BLaER1 treated with 17β-estradiol and CSF1 and Interleukin-3, amounts not matched to agents 10 nM and 100 nM (cell line): Measurements from ENCODE around the gene IFT88.

Source experiments
- H3K27ac ChIP-seq, 11 experiments: shearing (Covaris generic); formaldehyde crosslinking; 2 replicates each; pipeline ENCODE4 v1.8.1; 2022
- H3K27me3 ChIP-seq, 11 experiments: shearing (Covaris generic); formaldehyde crosslinking; 2 replicates each; pipeline ENCODE4 v1.8.1; 2022
- H3K36me3 ChIP-seq, 11 experiments: shearing (Covaris generic); formaldehyde crosslinking; 2 replicates each; pipeline ENCODE4 v1.8.1; 2022
- H3K4me1 ChIP-seq, 10 experiments: shearing (Covaris generic); formaldehyde crosslinking; 2 replicates each; pipeline ENCODE4 v1.8.1; 2022
- H3K4me2 ChIP-seq, 11 experiments: shearing (Covaris generic); formaldehyde crosslinking; 2 replicates each; pipeline ENCODE4 v1.8.1; 2022
- H3K4me3 ChIP-seq, 10 experiments: shearing (Covaris generic); formaldehyde crosslinking; 2 replicates each; pipeline ENCODE4 v1.8.1; 2022
- H3K9ac ChIP-seq, 11 experiments: shearing (Covaris generic); formaldehyde crosslinking; 2 replicates each; pipeline ENCODE4 v1.8.1; 2022
- H3K9me3 ChIP-seq, 11 experiments: shearing (Covaris generic); formaldehyde crosslinking; replicated peaks in 1 of 11; 2 replicates each; pipeline ENCODE4 v1.8.1; 2022
- H4K20me1 ChIP-seq, 11 experiments: shearing (Covaris generic); formaldehyde crosslinking; 2 replicates each; pipeline ENCODE4 v1.8.1; 2022
- Cebpa-rat ChIP-seq, 11 experiments: shearing (Covaris generic); IDR thresholded peaks; 2 replicates each; pipeline ENCODE4 v1.8.1; 2022

IFT88 gene

DNA sequence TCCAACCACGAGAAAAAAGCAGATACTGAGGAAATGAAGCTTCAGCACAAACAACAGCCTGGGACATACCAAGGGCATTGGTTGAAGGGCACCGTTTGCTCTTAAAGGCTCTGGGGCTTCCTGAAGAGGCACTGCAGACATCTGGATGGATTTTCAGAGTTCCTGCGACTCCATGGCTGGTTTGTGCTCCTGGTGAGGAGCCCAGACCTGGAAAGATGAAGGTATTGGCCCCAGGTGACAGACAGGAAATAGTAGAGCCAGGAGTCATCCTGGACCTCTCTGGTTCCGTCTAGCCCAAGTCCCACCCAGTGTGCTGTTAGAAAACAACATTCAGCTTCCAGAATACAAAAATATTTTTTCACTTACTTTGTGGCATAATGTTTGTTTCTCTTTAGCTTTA, 142.8 kb downstream of the IFT88 start:
- peaks cover 0 to 11% (median 0%) of the 10 kb centered on the region in 10 experiments; a peak in 5 of 20 replicates for H3K4me1 ChIP-seq
- H3K4me2 ChIP-seq: no peak overlapping the region
- TF ChIP-seq Cebpa-rat (IDR thresholded peaks at IDR 0.05): no peak
- H3K4me3 ChIP-seq: no peak overlapping the region
- no peak overlapping the region for H3K27ac ChIP-seq
- no peak overlapping the region for H3K9ac ChIP-seq
- H3K36me3 ChIP-seq: no peaks in the 10 kb centered on the region
- H3K27me3 ChIP-seq: no peaks in the 10 kb centered on the region
- no peaks in the 10 kb centered on the region for H4K20me1 ChIP-seq
- no peaks in the 10 kb centered on the region for H3K9me3 ChIP-seq

DNA sequence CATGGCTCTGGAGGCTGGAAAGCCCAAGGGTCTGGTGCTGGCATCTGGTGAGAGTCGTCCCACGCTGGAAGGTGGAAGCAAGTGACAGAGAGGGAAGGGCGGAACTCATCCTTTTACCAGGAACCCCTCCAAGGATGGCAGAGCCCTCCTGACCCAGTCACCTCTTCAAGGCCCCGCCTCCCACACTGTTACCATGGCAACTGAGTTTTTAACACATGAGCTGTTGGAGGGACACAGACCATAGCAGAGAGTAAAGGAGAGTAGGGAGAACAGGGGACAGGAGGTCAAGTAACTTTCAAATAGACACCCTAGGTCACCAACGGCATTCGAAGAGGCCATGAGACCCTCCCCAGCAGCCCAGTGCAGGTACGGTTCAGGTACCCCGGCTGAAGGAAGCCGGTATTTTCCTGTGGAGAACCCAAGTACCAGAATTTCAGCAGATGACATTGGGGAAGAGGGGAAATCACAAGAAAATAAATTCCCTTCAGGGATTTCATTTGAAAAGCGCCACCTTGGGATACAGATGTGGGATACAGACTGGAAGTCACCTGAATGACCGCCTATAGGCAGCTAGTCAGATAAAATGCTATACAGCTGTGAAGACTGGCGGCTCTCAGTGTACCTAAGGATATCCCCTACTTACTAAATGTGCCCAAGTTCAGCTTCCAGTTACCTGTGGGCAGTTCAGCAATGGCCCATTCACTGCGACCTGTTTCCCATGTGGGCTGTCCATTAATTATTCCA, 144.5 kb downstream of the IFT88 start:
- H3K9ac ChIP-seq: no peak overlapping the region
- H3K4me1 ChIP-seq: peaks cover 0 to 11% (median 0%) of the 10 kb centered on the region in 10 experiments; a peak in 4 of 20 replicates
- no peaks in the 10 kb centered on the region for H3K27me3 ChIP-seq
- no peak for TF ChIP-seq Cebpa-rat (IDR thresholded peaks at IDR 0.05)
- no peak overlapping the region for H3K27ac ChIP-seq
- no peaks in the 10 kb centered on the region for H4K20me1 ChIP-seq
- H3K9me3 ChIP-seq: no peaks in the 10 kb centered on the region
- H3K4me3 ChIP-seq: no peak overlapping the region
- no peaks in the 10 kb centered on the region for H3K36me3 ChIP-seq
- H3K4me2 ChIP-seq: no peak overlapping the region

DNA sequence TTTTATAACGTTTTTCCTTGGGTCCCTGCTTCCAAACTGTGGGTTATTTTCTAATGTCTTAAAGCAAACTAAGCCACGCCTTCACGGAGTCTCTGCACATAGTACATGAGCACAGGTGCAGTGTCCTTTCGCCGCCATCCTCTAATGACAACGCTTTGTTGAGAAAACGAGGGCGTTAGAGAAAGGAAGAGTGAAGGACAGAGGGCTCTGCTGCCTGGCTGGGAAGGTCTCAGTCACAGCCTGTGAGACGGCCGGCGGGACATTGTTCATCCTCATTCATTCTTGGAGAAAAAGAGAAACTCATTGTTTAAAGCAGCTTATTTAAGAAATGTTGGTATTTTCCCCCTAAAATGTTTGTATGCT, 146.0 kb downstream of the IFT88 start:
- Histone ChIP-seq H3K36me3 (no peaks in the 10 kb centered on the region), H3K4me3 (no peak overlapping the region), H3K4me2 (no peak overlapping the region), H3K4me1 (peaks cover 0 to 11% (median 0%) of the 10 kb centered on the region in 10 experiments; a peak in 4 of 20 replicates), H3K9ac (no peak overlapping the region), H3K27ac (no peak overlapping the region), H4K20me1 (no peaks in the 10 kb centered on the region), H3K9me3 (no peaks in the 10 kb centered on the region), H3K27me3 (no peaks in the 10 kb centered on the region)
- no peak for TF ChIP-seq Cebpa-rat (IDR thresholded peaks at IDR 0.05)

DNA sequence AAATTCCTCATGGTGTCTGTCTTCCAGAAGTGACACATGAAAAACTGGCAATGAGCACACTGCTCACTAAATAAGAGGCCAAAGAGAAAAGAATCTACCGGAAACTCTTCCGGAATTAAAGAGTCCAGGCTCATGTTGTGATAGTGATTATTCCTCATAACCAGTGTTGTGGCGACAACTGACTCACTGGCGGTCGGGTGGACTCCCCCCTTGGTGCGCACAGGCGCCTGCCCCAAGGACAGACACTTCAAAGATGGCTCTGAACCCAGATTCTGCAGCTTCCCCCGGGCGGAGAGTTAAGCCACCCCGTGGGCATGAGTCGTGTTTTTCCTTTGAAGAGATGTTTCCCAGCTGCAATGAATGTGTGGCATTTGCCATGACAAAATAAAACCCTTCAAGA, 146.8 kb downstream of the IFT88 start:
- H3K4me1 ChIP-seq: peaks cover 0 to 11% (median 0%) of the 10 kb centered on the region in 10 experiments; a peak in 4 of 20 replicates
- H3K9ac ChIP-seq: no peak overlapping the region
- peak overlapping the region in 2 of 11 experiments; percentile 5 to 7; a peak in 1 of 22 replicates for H3K4me2 ChIP-seq
- H3K27ac ChIP-seq: no peak overlapping the region
- no peaks in the 10 kb centered on the region for H3K9me3 ChIP-seq
- TF ChIP-seq Cebpa-rat (IDR thresholded peaks at IDR 0.05): no peak
- H3K4me3 ChIP-seq: no peak overlapping the region
- H4K20me1 ChIP-seq: no peaks in the 10 kb centered on the region
- no peaks in the 10 kb centered on the region for H3K36me3 ChIP-seq
- H3K27me3 ChIP-seq: no peaks in the 10 kb centered on the region

DNA sequence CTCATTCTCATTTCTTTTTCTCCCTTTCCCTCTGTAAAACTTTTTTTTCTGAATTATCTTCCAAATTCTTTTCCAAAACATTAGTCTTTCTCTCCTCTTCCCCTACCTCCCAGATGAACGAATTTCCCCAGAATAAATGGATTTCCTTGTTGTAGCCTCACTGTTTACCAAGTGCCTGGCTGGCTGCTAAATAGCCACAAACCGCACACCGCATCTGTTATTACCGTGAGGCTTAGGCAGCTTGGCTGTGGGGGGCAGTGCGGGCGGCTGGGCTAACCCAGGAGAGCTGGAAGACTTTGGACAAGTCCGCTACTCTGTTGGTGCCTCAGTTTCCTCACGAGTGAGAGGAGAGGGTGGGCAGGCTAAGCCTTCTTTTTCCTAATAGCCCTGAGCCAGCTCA, 147.2 kb downstream of the IFT88 start:
- Histone ChIP-seq H3K4me1 (peaks cover 0 to 11% (median 0%) of the 10 kb centered on the region in 10 experiments; a peak in 4 of 20 replicates), H3K4me2 (peak overlapping the region in 2 of 11 experiments; percentile 5 to 7; a peak in 1 of 22 replicates), H3K27me3 (no peaks in the 10 kb centered on the region), H3K27ac (no peak overlapping the region), H3K9ac (no peak overlapping the region), H3K36me3 (no peaks in the 10 kb centered on the region), H3K4me3 (no peak overlapping the region), H4K20me1 (no peaks in the 10 kb centered on the region), H3K9me3 (no peaks in the 10 kb centered on the region)
- no peak for TF ChIP-seq Cebpa-rat (IDR thresholded peaks at IDR 0.05)

DNA sequence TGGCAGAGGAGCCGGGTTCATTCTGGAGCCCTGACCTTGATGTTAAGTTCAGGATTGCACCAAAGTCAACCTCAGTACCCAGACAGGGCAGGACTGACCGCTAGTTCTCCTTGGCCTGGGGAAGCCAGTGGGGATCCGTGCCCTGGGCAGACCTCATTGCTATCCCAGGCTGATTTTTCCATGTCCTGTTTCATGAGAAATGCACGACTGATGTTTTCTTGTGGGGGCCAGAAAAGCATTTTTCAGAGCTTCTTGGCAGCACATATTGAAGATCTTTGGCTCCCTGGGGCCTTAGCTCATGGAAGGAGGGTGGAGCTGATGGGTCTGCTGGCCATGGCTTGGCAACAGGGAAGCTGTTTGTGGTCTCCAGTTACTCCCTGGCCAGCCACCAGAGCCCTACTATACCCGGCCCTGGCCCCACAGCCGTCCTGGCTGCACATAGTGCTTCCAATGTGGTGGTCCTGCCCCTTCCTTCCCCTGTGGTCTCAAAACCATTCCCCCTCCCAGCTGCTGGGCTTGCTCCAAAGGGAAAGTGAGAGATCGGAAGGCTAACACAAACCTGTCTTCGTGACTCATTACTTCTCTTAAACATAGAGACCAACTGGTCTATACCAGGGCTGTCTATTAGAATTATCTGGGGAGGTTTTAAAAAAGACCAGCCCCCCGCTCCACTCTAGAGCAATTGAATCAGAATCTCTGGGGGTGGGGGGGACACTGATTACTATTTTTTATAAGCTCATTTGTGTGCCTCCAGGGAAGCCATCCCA, 147.8 kb downstream of the IFT88 start:
- H3K27ac ChIP-seq: no peak overlapping the region
- H3K4me1 ChIP-seq: peaks cover 0 to 11% (median 0%) of the 10 kb centered on the region in 10 experiments; a peak in 4 of 20 replicates
- H4K20me1 ChIP-seq: 0 out of 22 replicates have a peak, but pooled peaks cover 0 to 3% (median 0%) of the 10 kb centered on the region in 11 experiments
- no peaks in the 10 kb centered on the region for H3K27me3 ChIP-seq
- H3K4me3 ChIP-seq: no peak overlapping the region
- H3K36me3 ChIP-seq: no peaks in the 10 kb centered on the region
- no peaks in the 10 kb centered on the region for H3K9me3 ChIP-seq
- TF ChIP-seq Cebpa-rat (IDR thresholded peaks at IDR 0.05): no peak
- H3K9ac ChIP-seq: no peak overlapping the region
- H3K4me2 ChIP-seq: 0 out of 22 replicates have a peak overlapping the region, but pooled peaks of 1 of the 11 experiments have one; percentile 5

DNA sequence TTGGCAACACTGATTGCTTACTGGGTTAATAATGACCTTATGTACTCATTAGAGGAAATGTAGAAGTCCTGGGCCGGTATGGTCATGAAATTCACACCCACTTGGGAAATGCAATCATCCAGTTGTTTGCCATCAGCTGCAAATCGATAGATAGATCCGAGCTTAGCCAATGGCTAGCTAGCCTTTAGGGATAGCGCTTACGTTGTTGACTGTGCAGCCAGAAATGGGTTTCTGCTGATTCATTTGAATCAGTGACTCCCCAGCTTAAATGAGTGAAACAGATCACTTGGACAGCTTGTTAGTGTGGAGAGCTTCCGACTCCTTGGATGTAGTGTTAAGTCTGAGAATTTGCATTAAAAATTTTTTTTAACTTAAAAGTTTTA, 148.4 kb downstream of the IFT88 start:
- Histone ChIP-seq H3K9ac (no peak overlapping the region), H3K4me2 (no peak overlapping the region), H4K20me1 (0 out of 22 replicates have a peak, but pooled peaks cover 0 to 5% (median 0%) of the 10 kb centered on the region in 11 experiments), H3K4me1 (peaks cover 0 to 11% (median 0%) of the 10 kb centered on the region in 10 experiments; a peak in 4 of 20 replicates), H3K9me3 (no peaks in the 10 kb centered on the region), H3K27ac (no peak overlapping the region), H3K36me3 (no peaks in the 10 kb centered on the region), H3K27me3 (no peaks in the 10 kb centered on the region), H3K4me3 (no peak overlapping the region)
- TF ChIP-seq Cebpa-rat (IDR thresholded peaks at IDR 0.05): no peak

DNA sequence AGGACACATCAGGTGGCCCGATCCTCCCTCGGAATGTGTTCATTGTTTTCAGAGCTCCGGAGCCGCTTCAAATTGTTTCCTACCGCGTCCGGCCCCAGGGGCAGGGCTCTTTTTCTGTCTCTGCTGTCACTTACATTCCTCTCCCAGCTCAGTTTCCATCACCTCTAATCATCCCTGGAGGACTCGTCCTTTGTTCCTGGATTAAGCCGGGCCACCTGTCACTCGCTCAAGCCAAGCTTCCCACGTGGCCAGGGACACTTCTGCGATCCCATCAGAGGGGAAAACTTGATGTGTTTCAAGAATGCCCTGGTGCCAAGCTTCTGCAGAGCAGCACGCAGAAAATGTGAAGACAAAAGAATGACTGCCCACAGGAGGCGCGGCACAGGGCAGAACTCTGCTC, 150.0 kb downstream of the IFT88 start:
- H3K27me3 ChIP-seq: no peaks in the 10 kb centered on the region
- H3K9ac ChIP-seq: no peak overlapping the region
- H3K4me3 ChIP-seq: no peak overlapping the region
- peaks cover 0 to 7% (median 0%) of the 10 kb centered on the region in 11 experiments; a peak in 1 of 22 replicates for H4K20me1 ChIP-seq
- no peak overlapping the region for H3K27ac ChIP-seq
- no peak for TF ChIP-seq Cebpa-rat (IDR thresholded peaks at IDR 0.05)
- no peak overlapping the region for H3K4me2 ChIP-seq
- H3K36me3 ChIP-seq: no peaks in the 10 kb centered on the region
- H3K9me3 ChIP-seq: no peaks in the 10 kb centered on the region
- H3K4me1 ChIP-seq: peaks cover 0 to 11% (median under 1%) of the 10 kb centered on the region in 10 experiments; a peak in 7 of 20 replicates
